Left ventricle myocardium inferior (tissue), 1 donor: ENCODE results near the gene CTSC. TPM values are rescaled to one million over a fixed set of nuclear protein-coding genes. Genes with fewer than 3 reads are reported as not detected.

Experiments
- DNase-seq: peaks from one replicate; pipeline ENCODE4 v3.0.0-alpha.2; 2020
- H3K27ac ChIP-seq: fragments of 200-600 bp; replicated peaks from 2 replicates; pipeline ENCODE4 v1.8.0; 2021
- H3K27me3 ChIP-seq: fragments of 200-600 bp; 2 replicates; pipeline ENCODE4 v1.8.0; 2021; ENCODE audit warnings: low read depth
- H3K36me3 ChIP-seq: fragments of 200-600 bp; 2 replicates; pipeline ENCODE4 v1.8.0; 2021
- H3K4me1 ChIP-seq: fragments of 200-600 bp; 2 replicates; pipeline ENCODE4 v1.8.0; 2021
- H3K4me3 ChIP-seq: fragments of 200-600 bp; 2 replicates; pipeline ENCODE4 v1.8.0; 2021; ENCODE audit warnings: mild to moderate bottlenecking, moderate library complexity
- H3K9me3 ChIP-seq: fragments of 200-600 bp; replicated peaks from 2 replicates; pipeline ENCODE4 v1.8.0; 2021
- intact Hi-C: fragments of 100-400 bp; cut with micrococcal nuclease; formaldehyde crosslinking; loops from one replicate; pipeline ENCODE4 v1.11.0; 2022
- total RNA-seq: library from RNA; stranded (reverse); fragmentation: NEBNext Ultra II Directional; extraction: Animal tissue kit (Norgen Biotek cat#: 25700); gene quantifications from one replicate; pipeline ENCODE4 v1.2.1, GENCODE V29; 2021
- TF ChIP-seq, protein P1 (sequence below): fragments of 200-600 bp; IDR thresholded peaks from 2 replicates; pipeline ENCODE4 v1.8.0; 2021; ENCODE audit warnings: antibody characterized with exemption, mild to moderate bottlenecking, borderline replicate concordance
- donor health status: DM: no; HTN: yes; CAD: no; lungs with severe emphysema.

The CTSC gene
- total RNA-seq, 1 donor from 2014 or later, result 20.0 TPM

DNA sequence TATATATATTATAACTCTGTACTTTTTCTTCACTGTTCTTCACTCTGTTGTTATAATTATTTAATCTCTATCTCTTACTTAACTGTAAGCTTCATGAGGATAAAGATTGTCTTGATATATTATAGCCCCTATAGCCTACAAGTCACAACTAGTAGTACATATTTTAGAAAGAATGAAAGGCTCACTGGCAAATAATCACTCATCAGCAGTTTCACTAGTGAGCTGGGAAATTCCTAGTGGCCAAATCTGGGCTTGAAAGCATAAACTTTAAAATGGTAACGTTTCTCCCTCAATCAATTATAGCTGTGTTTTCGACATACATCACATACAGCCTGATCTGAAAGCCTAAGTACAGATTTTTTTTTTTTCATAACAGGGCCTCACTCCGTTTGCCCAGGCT is 42.5 kb downstream of the CTSC start:
- Histone ChIP-seq H3K27ac (no peak overlapping the region), H3K36me3 (no peaks in the 10 kb centered on the region), H3K9me3 (no peaks in the 10 kb centered on the region), H3K27me3 (no peaks in the 10 kb centered on the region), H3K4me1 (peaks cover 15% of the 10 kb centered on the region), H3K4me3 (no peak overlapping the region)
- TF ChIP-seq, protein P1, sequence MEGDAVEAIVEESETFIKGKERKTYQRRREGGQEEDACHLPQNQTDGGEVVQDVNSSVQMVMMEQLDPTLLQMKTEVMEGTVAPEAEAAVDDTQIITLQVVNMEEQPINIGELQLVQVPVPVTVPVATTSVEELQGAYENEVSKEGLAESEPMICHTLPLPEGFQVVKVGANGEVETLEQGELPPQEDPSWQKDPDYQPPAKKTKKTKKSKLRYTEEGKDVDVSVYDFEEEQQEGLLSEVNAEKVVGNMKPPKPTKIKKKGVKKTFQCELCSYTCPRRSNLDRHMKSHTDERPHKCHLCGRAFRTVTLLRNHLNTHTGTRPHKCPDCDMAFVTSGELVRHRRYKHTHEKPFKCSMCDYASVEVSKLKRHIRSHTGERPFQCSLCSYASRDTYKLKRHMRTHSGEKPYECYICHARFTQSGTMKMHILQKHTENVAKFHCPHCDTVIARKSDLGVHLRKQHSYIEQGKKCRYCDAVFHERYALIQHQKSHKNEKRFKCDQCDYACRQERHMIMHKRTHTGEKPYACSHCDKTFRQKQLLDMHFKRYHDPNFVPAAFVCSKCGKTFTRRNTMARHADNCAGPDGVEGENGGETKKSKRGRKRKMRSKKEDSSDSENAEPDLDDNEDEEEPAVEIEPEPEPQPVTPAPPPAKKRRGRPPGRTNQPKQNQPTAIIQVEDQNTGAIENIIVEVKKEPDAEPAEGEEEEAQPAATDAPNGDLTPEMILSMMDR, result no peak
- intact Hi-C loops, result no loop called here
- DNase-seq, result no peak

DNA sequence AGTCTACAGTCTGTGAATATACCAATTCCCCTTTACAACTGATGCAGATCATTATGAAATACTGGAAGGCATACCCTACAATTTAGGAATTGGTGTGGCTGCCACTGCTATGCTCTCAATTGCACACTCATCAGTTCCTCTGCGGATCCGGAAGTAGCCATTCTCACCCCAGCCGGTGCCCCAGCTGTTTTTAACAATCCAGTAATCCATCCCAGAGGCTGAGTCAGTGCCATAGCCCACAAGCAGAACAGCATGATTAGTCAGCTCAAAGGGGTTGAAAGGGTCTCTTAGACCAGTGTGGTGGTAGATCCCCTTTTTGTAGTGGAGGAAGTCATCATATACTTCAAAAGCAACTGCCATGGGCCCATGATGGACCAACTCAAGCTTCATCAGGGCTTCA is 43.6 kb downstream of the CTSC start:
- H3K36me3 ChIP-seq, result no peaks in the 10 kb centered on the region
- no peak for DNase-seq
- H3K9me3 ChIP-seq, result no peaks in the 10 kb centered on the region
- TF ChIP-seq, protein P1, result no peak
- intact Hi-C loops, result no loop called here
- H3K4me3 ChIP-seq, result no peak overlapping the region
- no peak overlapping the region for H3K27ac ChIP-seq
- peaks cover 15% of the 10 kb centered on the region for H3K4me1 ChIP-seq
- no peaks in the 10 kb centered on the region for H3K27me3 ChIP-seq

DNA sequence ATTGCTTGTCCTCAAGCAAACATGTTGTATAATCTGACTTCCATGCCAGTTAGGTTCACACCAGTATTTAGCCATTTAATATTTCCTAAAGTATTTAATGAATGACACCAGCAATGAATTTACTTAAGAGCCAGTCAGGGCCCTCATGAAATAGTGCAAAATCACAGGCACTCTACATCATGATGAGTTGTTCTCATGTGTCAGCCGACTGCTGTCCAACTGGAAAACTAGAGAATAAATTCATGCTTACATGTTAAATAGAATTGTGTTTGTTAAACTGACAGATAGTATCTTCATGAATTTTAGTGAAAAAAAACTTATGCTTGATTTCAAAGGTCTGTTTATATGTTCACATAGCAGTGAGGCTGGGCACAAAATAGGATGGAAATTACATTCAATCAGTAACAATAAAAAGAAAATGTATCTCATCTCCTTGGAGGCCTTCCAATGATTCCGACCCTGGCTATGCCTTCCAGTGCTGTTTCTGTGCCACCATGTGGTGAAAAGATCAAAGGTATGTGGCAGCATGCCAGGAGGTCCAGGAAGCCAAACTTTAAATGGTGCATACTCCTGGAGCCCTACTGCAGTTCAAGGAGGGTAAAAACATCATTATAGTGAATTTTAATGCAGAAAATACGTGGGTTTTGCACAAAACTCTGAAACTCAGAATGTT is 45.2 kb downstream of the CTSC start:
- TF ChIP-seq, protein P1, result no peak
- DNase-seq, result no peak
- intact Hi-C loops, result no loop called here
- Histone ChIP-seq H3K9me3 (no peaks in the 10 kb centered on the region), H3K27ac (no peak overlapping the region), H3K4me3 (no peak overlapping the region), H3K27me3 (no peaks in the 10 kb centered on the region), H3K4me1 (peaks cover 9% of the 10 kb centered on the region), H3K36me3 (no peaks in the 10 kb centered on the region)

DNA sequence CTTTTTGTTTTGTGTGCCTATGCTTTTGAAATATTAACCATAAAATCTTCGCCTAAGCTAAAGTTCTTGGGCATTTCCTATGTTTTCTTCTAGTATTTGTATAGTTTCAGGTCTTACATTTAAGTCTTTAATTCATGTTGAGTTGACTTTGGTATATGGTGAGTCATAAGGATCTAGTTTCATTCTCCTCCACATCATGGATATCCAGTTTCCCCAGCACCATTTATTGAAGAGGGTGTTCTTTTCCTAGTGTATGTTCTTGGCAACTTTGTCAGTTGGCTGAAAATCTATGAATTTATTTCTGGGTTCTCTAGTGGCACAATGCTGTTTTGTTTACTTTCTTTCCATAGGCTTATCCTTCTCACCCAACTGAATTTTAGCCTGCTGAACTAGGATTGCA is 49.0 kb downstream of the CTSC start:
- no peaks in the 10 kb centered on the region for H3K9me3 ChIP-seq
- H3K4me3 ChIP-seq, result no peak overlapping the region
- DNase-seq, result no peak
- no peaks in the 10 kb centered on the region for H3K27me3 ChIP-seq
- H3K27ac ChIP-seq, result no peak overlapping the region
- H3K36me3 ChIP-seq, result no peaks in the 10 kb centered on the region
- intact Hi-C loops, result no loop called here
- peaks cover 33% of the 10 kb centered on the region for H3K4me1 ChIP-seq
- TF ChIP-seq, protein P1, result no peak

DNA sequence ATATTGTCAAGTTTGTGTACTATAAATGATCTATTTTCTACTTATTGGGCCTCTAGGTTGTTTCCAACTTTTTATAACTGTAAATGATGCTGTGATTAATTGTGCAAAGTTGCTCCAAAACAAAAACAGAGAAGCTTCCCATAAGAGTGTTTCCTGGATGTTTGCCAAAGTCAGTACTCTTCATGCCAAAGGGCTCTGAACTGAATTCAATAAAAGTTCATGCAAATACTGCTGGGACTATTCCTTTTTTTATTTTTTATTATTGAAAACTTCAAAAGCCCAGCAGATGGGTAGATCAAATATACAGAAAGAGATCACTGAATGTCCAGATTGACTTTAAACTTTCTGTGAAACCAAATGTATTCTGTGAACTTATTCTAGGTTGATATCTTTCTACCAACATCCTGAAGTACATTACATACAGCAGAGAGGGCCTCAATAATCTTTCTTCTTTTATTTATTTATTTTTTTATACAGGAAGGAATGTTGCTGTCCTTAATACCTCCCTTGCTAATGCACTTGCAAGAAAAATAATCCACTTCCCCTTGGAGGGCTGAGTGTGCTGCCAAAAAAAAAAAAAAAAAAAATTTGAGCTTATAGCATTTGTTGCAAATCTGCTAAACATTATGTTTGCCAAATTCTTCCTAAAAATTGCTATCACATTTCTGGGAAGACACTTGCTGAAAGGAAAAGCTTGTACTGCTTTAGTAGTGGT is 53.0 kb downstream of the CTSC start:
- H3K27ac ChIP-seq, result peak overlapping the region; percentile 21
- TF ChIP-seq, protein P1, result no peak
- H3K4me1 ChIP-seq, result peaks cover 46% of the 10 kb centered on the region
- H3K9me3 ChIP-seq, result no peaks in the 10 kb centered on the region
- no peaks in the 10 kb centered on the region for H3K27me3 ChIP-seq
- no peak overlapping the region for H3K4me3 ChIP-seq
- no peak for DNase-seq
- no peaks in the 10 kb centered on the region for H3K36me3 ChIP-seq
- intact Hi-C loops, result no loop called here
